Islet precursor cell (in vitro differentiated cells): ENCODE results near the gene NDUFS2.
A peak's percentile ranks its signal among the peaks of the same experiment; 100 is the strongest.

Experiments used
- DNase-seq: peaks from one replicate; pipeline ENCODE4 v3.0.0-alpha.2; 2018

Gene NDUFS2

GRCh38 chr1:161172776-161173376 is 29.3 kb upstream of the NDUFS2 start:
- no peak for DNase-seq

GRCh38 chr1:161173711-161174110 is 28.5 kb upstream of the NDUFS2 start:
- no peak for DNase-seq

DNA sequence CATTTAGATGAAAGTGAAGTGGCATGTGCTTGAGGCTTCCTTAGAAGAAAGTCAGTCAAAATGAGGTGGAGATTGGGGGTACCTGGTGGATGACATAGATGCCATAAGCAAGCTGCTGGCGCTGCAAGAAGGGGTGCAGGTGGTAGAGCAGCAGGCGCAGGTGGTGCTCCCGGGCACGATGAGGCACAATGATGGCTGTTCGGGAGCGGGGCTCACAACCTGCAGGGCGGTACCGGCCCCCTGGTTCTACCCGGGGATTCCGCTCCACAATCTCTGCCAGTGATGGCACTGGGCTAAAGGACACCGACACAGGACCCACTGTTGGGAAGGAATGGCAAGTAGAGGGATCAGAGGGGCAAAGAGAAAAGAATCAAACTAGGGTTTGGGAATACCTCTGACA is 27.3 kb upstream of the NDUFS2 start:
- no peak for DNase-seq

GRCh38 chr1:161175771-161176453 is 26.3 kb upstream of the NDUFS2 start:
- DNase-seq, result no peak

DNA sequence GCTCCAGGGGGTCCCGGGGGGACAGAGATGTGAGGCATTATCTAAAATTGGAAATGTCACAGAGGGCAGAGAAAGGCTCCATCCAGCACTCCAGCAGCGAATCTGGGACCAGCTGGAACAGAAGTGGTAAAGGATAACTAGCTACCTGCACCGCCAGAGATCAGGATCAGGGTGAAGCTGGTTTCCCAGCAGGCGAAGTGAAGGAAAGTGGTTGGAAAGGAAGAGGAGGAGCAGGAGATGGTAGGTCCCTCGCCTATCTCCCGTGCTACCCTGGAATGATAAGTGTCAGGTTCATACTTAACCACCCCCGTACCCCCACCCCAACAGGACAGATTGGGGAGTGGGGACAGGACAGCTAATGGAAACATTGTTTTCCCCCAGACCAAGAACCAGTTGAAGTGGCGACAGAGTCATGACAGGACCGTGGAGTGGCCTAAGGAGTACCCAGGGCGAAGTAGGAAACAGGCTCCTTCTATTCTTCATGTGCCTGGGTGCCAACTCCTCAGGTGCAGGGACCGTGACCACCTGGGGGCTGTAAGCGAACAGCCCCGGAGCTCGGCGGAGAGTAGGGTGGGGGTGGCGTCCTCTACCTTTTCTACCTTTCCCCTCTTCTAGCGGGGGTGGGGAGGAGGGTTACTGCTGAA is 25.6 kb upstream of the NDUFS2 start:
- DNase-seq, result no peak

DNA sequence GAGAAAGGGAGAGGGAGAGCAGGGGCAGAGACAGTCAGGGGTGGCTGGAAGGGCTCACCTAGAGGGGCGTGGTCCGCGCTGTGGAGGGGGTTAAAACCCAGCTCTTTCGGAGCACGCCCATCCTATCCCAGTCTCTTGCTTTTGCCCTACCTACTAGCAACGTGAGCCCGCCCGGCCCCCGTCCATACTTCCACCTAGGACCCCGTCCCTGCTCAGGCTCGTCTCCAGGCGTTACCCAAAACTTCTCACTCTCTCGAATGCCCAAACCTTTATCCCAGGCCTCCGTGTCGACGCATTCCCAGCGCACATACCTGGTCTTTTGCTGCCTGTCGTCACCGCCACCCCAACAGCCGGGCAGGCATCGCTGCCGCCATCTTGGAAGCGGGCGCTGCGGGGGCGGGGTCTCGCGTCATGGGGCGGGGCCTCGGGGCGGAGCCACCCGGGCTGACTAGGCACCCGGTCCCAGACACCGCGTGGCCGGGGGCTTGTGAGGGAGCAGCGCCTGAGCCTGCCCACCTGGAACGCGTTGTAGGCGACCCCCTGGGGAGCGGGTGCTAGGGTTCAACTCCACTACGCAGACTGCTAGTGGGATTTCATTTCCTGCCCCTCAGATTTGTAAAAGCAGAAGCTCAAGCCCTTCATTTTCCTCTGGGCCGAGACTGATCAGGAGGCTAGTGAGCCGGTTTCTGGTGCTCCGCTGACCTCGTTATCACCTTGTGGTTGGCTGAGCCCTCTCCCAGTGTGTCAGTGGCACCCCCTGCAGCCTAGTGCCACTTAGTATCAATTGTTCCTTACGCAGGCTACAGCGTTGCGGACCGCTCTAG is 24.8 kb upstream of the NDUFS2 start, which contains the start of gene B4GALT3:
Gene B4GALT3, minus strand, starts transcription at position 396 of the 824 bp plus-strand sequence. CDS start 1,447 bp downstream, outside the sequence.
- peak; percentile 96 for DNase-seq

- DNase-seq, result no peak
Measured at GRCh38 chr1:161177936-161178244, 24.3 kb upstream of the NDUFS2 start.

- no peak for DNase-seq
Measured at GRCh38 chr1:161179698-161180097, 22.5 kb upstream of the NDUFS2 start.

- DNase-seq, result no peak
Measured at GRCh38 chr1:161180639-161181038, 21.5 kb upstream of the NDUFS2 start.

GRCh38 chr1:161182214-161182613 is 20.0 kb upstream of the NDUFS2 start:
- no peak for DNase-seq

DNA sequence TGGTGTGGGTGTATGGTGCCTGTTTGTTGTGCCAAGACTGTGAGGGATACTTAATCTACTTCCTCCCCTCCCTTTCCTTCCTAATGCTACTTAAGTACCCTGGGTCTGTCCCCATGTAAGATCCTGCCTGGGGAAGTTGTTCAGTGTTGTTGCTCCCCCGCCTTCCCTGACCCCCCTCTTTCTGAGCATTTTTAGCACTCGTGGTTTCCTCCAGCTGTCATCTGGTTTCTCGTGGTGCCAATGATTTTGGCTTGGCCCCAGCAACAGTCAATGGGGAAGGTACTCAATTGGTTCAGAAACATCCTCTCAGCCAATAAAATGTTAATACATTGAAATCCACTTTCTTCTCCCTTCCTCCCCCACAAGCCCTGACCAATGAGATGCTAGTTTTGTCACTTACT is 16.9 kb upstream of the NDUFS2 start:
- no peak for DNase-seq

DNA sequence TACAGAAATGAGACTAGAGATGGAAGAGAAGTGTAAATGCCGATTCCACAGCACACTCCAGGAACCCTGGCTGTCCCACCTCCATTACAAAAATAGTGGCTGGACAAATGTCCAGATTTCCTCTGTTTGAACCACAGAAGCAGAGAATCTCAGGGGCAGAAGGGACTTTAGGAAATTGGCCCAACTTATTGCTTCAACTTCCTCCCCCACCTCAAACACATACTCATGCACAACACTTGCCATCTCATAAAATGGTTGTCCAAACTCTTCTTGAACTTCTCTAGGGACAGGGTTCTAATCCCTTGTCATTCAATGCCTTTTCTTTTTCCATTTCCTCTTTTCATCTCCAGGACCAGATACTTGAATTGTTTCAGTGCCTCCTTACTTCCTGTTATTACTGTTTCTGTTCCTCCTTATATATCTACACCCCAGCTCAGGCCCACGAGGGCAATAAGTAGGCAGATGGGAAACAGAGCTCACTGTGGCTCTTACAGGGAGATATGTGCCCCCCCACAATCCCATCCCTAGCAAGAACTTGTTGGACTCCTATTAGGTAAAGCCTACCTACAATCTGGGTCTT is 16.3 kb upstream of the NDUFS2 start:
- no peak for DNase-seq

- DNase-seq, result no peak
Measured at GRCh38 chr1:161187311-161187710, 14.9 kb upstream of the NDUFS2 start.

- DNase-seq, result no peak
Measured at GRCh38 chr1:161188381-161188780, 13.8 kb upstream of the NDUFS2 start.

DNA sequence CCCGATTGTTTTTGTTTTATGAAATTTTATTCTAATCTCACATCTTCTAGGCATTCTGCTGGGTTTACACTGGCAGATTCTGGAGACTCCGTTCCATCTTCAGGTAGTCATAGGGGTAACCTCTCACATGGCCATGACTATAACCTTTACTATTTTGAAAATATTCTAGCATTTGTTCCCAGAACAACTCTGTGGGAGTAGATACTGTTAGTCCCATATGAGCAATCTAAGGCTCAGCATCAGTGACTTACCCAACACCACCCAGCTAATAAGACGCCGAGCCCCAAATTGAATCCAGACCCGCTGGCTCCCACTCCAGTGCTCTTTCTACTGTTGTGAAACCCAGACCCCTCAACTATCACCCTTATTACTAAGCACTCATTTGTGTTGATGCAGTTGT is 13.1 kb upstream of the NDUFS2 start:
- no peak for DNase-seq

DNA sequence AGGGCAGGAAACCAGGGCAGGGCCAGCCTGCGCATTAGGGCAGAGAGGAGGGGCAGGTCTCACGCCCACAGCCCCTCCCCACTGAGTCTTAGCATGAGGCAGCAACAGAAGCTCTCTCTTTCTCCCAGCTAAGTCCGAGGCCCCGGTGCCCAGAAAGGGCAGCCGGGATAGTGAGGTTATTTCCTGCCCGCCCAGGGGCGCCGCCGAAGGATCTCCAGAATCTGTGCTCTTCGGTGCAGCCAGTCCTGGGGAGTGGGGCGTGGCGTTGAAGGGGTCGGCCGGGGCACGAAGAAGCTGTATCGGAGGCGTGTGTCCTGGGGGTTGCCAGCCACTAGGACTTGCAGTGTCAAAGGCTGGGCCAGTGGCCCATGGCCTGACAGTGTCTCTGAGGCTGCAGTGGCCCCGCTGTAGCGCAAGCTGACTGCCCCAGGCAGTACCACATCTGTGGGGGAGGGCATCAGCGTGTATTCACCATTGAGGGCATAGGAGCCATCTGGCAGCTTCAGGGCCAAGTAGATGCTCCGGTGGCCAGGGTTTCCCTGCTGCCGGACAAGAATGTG is 11.1 kb upstream of the NDUFS2 start:
- peak; percentile 56 for DNase-seq

DNA sequence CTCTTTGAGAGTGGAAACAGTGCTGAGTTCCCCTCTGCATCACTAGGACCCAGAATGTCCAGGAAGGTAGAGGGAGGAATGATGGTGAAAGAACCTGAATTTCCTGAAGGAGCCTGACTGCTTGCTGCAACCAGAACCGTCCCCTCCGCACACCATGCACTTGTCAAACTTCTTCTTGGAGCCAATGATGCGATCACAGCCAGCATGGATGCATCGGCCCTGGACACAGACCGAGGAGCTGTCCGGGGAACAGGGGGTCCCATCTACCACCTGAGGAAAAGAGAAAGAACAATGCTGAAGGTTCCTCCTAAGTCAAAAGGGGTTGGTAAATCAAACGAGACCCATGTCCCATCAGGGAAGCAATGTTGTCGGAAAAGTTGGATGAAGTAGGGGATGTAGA is 10.2 kb upstream of the NDUFS2 start:
- no peak for DNase-seq

- DNase-seq, result peak; percentile 85
Measured at GRCh38 chr1:161192476-161193465, 9.4 kb upstream of the NDUFS2 start.

DNA sequence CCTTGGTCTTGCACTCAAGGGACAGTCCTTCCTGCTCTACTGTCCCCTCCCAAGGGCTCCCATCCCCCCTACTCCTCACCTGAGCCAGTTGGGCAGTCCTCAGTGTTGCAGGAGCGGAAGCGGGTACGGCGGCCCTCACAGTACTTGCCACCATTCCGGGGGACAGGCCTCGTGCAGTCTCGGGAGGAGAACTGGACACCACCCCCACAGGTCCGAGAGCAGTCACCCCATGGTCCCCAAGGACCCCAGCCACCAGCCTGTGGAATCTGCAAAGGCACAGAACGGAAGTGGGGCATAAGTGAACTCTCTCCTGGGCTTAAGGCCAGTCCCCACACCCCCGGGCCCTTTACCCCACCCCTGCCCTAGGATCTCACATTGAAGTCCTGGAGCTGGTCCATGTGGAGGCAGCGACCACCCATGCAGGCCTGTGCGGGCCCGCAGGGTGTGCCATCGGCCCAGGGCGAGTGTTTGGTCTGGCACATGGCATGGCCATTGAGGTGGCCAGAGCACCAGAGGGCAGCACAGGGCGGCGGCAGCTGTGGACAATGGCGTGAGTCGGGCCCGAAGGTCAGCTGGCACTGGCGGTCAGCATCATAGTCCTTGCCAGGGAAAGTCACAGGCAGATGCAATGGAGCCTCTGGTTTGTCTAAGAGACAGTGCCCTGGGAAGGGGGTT is 8.5 kb upstream of the NDUFS2 start:
- no peak for DNase-seq

GRCh38 chr1:161195171-161195570 is 7.0 kb upstream of the NDUFS2 start:
- DNase-seq, result no peak

DNA sequence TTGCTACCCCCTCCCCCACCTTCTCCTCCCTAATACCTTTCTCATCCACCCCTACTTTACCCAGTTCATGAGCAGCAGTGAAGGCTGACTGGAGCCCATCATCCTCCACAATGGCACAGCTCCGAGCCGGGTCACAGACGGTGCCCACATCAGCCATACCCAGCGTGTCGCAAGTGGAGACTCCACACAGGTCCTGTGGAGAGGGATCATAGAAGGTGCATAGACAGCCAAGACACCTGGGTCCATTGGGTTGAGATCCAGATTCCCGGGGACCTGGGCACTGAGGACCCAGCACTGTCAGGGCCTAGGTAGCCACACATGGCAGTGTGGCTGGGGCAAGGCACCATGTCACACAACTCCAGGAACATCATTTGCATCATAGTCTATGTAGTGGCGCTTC is 6.1 kb upstream of the NDUFS2 start:
- DNase-seq, result no peak
